ENCODE results near the gene CCDC154.

Gene CCDC154

GRCh38 chr16:1458336-1458976, 14.1 kb upstream of the CCDC154 start:
- Histone ChIP-seq H3K9me3 (ENCODE audit: insufficient read depth, low read length) (no peaks in the 10 kb centered on the region), H3K27me3 (ENCODE audit: low read length) (no peaks in the 10 kb centered on the region), H3K36me3 (ENCODE audit: low read length) (no peaks in the 10 kb centered on the region), H3F3A (ENCODE audit: insufficient read depth) (no peaks in the 10 kb centered on the region), H3K27ac (ENCODE audit: low read depth, low read length) (no peak overlapping the region), H3K4me3 (ENCODE audit: insufficient read depth, low read length, poor library complexity, severe bottlenecking) (no peak overlapping the region), H2AFZ (ENCODE audit: low read depth, low read length, severe bottlenecking) (no peak overlapping the region), H3K9me2 (replicated peaks; ENCODE audit: insufficient read depth, low read length) (no peaks in the 10 kb centered on the region), H3K9ac (ENCODE audit: low read length) (no peak overlapping the region), H3K79me2 (ENCODE audit: insufficient read depth, low read length) (no peaks in the 10 kb centered on the region), H4K20me1 (ENCODE audit: low read depth, low read length) (no peaks in the 10 kb centered on the region), H3K4me2 (ENCODE audit: low read depth, low read length, poor library complexity, severe bottlenecking) (no peak overlapping the region)
- no peak for TF ChIP-seq EZH2phosphoT487 (conservative IDR thresholded peaks at IDR 0.05; ENCODE audit: low read length)
- no peak for TF ChIP-seq CTCF (IDR thresholded peaks at IDR 0.05; ENCODE audit: insufficient read depth, low read length, poor library complexity, severe bottlenecking)

GRCh38 chr16:1457489-1458245, 13.3 kb upstream of the CCDC154 start:
- Histone ChIP-seq H3K27ac (ENCODE audit: low read depth, low read length) (no peak overlapping the region), H3K79me2 (ENCODE audit: insufficient read depth, low read length) (no peaks in the 10 kb centered on the region), H3K27me3 (ENCODE audit: low read length) (no peaks in the 10 kb centered on the region), H3K9me3 (ENCODE audit: insufficient read depth, low read length) (no peaks in the 10 kb centered on the region), H3K4me2 (ENCODE audit: low read depth, low read length, poor library complexity, severe bottlenecking) (no peak overlapping the region), H4K20me1 (ENCODE audit: low read depth, low read length) (no peaks in the 10 kb centered on the region), H3K36me3 (ENCODE audit: low read length) (no peaks in the 10 kb centered on the region), H3K9me2 (replicated peaks; ENCODE audit: insufficient read depth, low read length) (no peaks in the 10 kb centered on the region), H3K4me3 (ENCODE audit: insufficient read depth, low read length, poor library complexity, severe bottlenecking) (no peak overlapping the region), H3K9ac (ENCODE audit: low read length) (no peak overlapping the region), H3F3A (ENCODE audit: insufficient read depth) (no peaks in the 10 kb centered on the region), H2AFZ (ENCODE audit: low read depth, low read length, severe bottlenecking) (no peak overlapping the region)
- TF ChIP-seq CTCF (IDR thresholded peaks at IDR 0.05; ENCODE audit: insufficient read depth, low read length, poor library complexity, severe bottlenecking), result no peak
- TF ChIP-seq EZH2phosphoT487 (conservative IDR thresholded peaks at IDR 0.05; ENCODE audit: low read length), result no peak

GRCh38 chr16:1456951-1457350, 12.6 kb upstream of the CCDC154 start:
- no peaks in the 10 kb centered on the region for H3K36me3 ChIP-seq (ENCODE audit: low read length)
- no peak overlapping the region for H3K4me3 ChIP-seq (ENCODE audit: insufficient read depth, low read length, poor library complexity, severe bottlenecking)
- TF ChIP-seq CTCF (IDR thresholded peaks at IDR 0.05; ENCODE audit: insufficient read depth, low read length, poor library complexity, severe bottlenecking) (no peak), EZH2phosphoT487 (conservative IDR thresholded peaks at IDR 0.05; ENCODE audit: low read length) (no peak)
- H3K27ac ChIP-seq (ENCODE audit: low read depth, low read length), result no peak overlapping the region
- H2AFZ ChIP-seq (ENCODE audit: low read depth, low read length, severe bottlenecking), result no peak overlapping the region
- no peaks in the 10 kb centered on the region for H3F3A ChIP-seq (ENCODE audit: insufficient read depth)
- H3K9me2 ChIP-seq (replicated peaks; ENCODE audit: insufficient read depth, low read length), result no peaks in the 10 kb centered on the region
- H3K27me3 ChIP-seq (ENCODE audit: low read length), result no peaks in the 10 kb centered on the region
- H3K79me2 ChIP-seq (ENCODE audit: insufficient read depth, low read length), result no peaks in the 10 kb centered on the region
- H3K9me3 ChIP-seq (ENCODE audit: insufficient read depth, low read length), result no peaks in the 10 kb centered on the region
- H3K4me2 ChIP-seq (ENCODE audit: low read depth, low read length, poor library complexity, severe bottlenecking), result no peak overlapping the region
- no peaks in the 10 kb centered on the region for H4K20me1 ChIP-seq (ENCODE audit: low read depth, low read length)
- no peak overlapping the region for H3K9ac ChIP-seq (ENCODE audit: low read length)
